GM21786 (cell line): ENCODE data around the gene COLGALT1.
"Not testable (repeated sequence)": the region's sequence is repeated elsewhere in the genome, so short reads cannot be mapped to it uniquely, and the experiment has no call there.

Source experiments
- ATAC-seq: cut with Tn5 transposase; IDR thresholded peaks from one replicate; pipeline ENCODE4 v1.9.1; 2021; ENCODE audit not compliant: unreplicated experiment

Gene COLGALT1

GRCh38 chr19:17557466-17557865 lies 2.0 kb downstream of the COLGALT1 start:
- ATAC-seq, result no peak

- no peak for ATAC-seq
Observed at GRCh38 chr19:17560205-17560595, 4.8 kb downstream of the COLGALT1 start.

- ATAC-seq, result no peak
Observed at GRCh38 chr19:17562097-17562496, 6.6 kb downstream of the COLGALT1 start.

- no peak for ATAC-seq
Observed at GRCh38 chr19:17562561-17562960, 7.1 kb downstream of the COLGALT1 start.

GRCh38 chr19:17564781-17565180 lies 9.3 kb downstream of the COLGALT1 start:
- no peak for ATAC-seq

GRCh38 chr19:17565611-17566010 lies 10.2 kb downstream of the COLGALT1 start:
- ATAC-seq, result no peak

- ATAC-seq, result no peak
Observed at GRCh38 chr19:17567940-17568339, 12.5 kb downstream of the COLGALT1 start.

- not testable (repeated sequence) for ATAC-seq
Observed at GRCh38 chr19:17570291-17570690, 14.8 kb downstream of the COLGALT1 start.

GRCh38 chr19:17570791-17571190 lies 15.3 kb downstream of the COLGALT1 start:
- no peak for ATAC-seq

GRCh38 chr19:17572638-17573037 lies 17.2 kb downstream of the COLGALT1 start:
- no peak for ATAC-seq

GRCh38 chr19:17575871-17576757 lies 20.7 kb downstream of the COLGALT1 start:
- no peak for ATAC-seq

- ATAC-seq, result no peak
Observed at GRCh38 chr19:17576758-17577456, 21.5 kb downstream of the COLGALT1 start.

- ATAC-seq, result no peak
Observed at GRCh38 chr19:17577457-17578097, 22.1 kb downstream of the COLGALT1 start.

- ATAC-seq, result no peak
Observed at GRCh38 chr19:17579661-17580244, 24.3 kb downstream of the COLGALT1 start.

GRCh38 chr19:17580470-17581144 lies 25.2 kb downstream of the COLGALT1 start:
- no peak for ATAC-seq

- ATAC-seq, result no peak
Observed at GRCh38 chr19:17581211-17581874, 25.9 kb downstream of the COLGALT1 start.

- ATAC-seq, result no peak
Observed at GRCh38 chr19:17582613-17583012, 27.2 kb downstream of the COLGALT1 start.

- ATAC-seq, result no peak
Observed at GRCh38 chr19:17584132-17584531, 28.7 kb downstream of the COLGALT1 start.

GRCh38 chr19:17585395-17585794 lies 29.9 kb downstream of the COLGALT1 start:
- ATAC-seq, result not testable (repeated sequence)

GRCh38 chr19:17590866-17591265 lies 35.4 kb downstream of the COLGALT1 start:
- ATAC-seq, result no peak
